Astrocyte (in vitro differentiated cells and primary cell): ENCODE data around the gene CEP63. TPM values are rescaled to one million over a fixed set of nuclear protein-coding genes. Genes with fewer than 3 reads are reported as not detected.

Experiments used
- DNase-seq: peaks from one replicate; pipeline ENCODE4 v3.0.0-alpha.2; 2010; ENCODE audit warnings: low read depth
- FAIRE-seq: peaks from 2 replicates; lab custom pipeline; 2011; peaks lifted over from hg19 to GRCh38; lab: Jason Lieb, UNC
- H2AFZ ChIP-seq: 2 replicates; pipeline ENCODE4 v1.6.0; 2012; ENCODE audit warnings: low read depth, low read length, inconsistent platforms
- H3K27ac ChIP-seq: 2 replicates; pipeline ENCODE4 v1.5.1; 2011; ENCODE audit warnings: low read depth, low read length, inconsistent platforms
- H3K27me3 ChIP-seq: 2 replicates; pipeline ENCODE4 v1.6.0; 2011; ENCODE audit warnings: low read length, inconsistent platforms; ENCODE audit not compliant: insufficient read depth
- H3K36me3 ChIP-seq: 2 replicates; pipeline ENCODE4 v1.5.1; 2011; ENCODE audit warnings: low read length, inconsistent platforms; ENCODE audit not compliant: insufficient read depth
- H3K4me1 ChIP-seq: 2 replicates; pipeline ENCODE4 v1.5.1; 2011; ENCODE audit warnings: low read length, inconsistent platforms; ENCODE audit not compliant: insufficient read depth
- H3K4me2 ChIP-seq: 2 replicates; pipeline ENCODE4 v1.6.0; 2012; ENCODE audit warnings: low read length, inconsistent platforms
- H3K4me3 ChIP-seq: 2 replicates; pipeline ENCODE4 v1.5.1; 2011; ENCODE audit warnings: low read depth, mild to moderate bottlenecking, low read length, inconsistent platforms; ENCODE audit not compliant: insufficient read depth
- H3K79me2 ChIP-seq: 2 replicates; pipeline ENCODE4 v1.6.0; 2012; ENCODE audit warnings: mild to moderate bottlenecking, low read length, inconsistent platforms; ENCODE audit not compliant: insufficient read depth
- H3K9ac ChIP-seq: 2 replicates; pipeline ENCODE4 v1.6.0; 2012; ENCODE audit warnings: mild to moderate bottlenecking, low read length, inconsistent platforms
- H3K9me3 ChIP-seq: 2 replicates; pipeline ENCODE4 v1.5.1; 2012; ENCODE audit warnings: low read depth, mild to moderate bottlenecking, low read length, inconsistent platforms; ENCODE audit not compliant: insufficient read depth
- H4K20me1 ChIP-seq: 2 replicates; pipeline ENCODE4 v1.6.0; 2012; ENCODE audit warnings: low read length, inconsistent platforms; ENCODE audit not compliant: insufficient read depth
- H3K27ac Mint-ChIP-seq: one replicate; pipeline ENCODE4 v1.8.0; 2021; ENCODE audit warnings: mild to moderate bottlenecking, mixed read lengths; ENCODE audit not compliant: unreplicated experiment
- H3K27me3 Mint-ChIP-seq: one replicate; pipeline ENCODE4 v1.8.0; 2021; ENCODE audit warnings: low read depth, mixed read lengths; ENCODE audit not compliant: unreplicated experiment
- H3K36me3 Mint-ChIP-seq: one replicate; pipeline ENCODE4 v1.8.0; 2021; ENCODE audit warnings: low read depth, mixed read lengths; ENCODE audit not compliant: unreplicated experiment
- H3K4me1 Mint-ChIP-seq: one replicate; pipeline ENCODE4 v1.8.0; 2021; ENCODE audit warnings: low read depth, mixed read lengths; ENCODE audit not compliant: unreplicated experiment
- H3K4me3 Mint-ChIP-seq: one replicate; pipeline ENCODE4 v1.8.0; 2021; ENCODE audit warnings: mild to moderate bottlenecking, moderate library complexity, mixed read lengths; ENCODE audit not compliant: unreplicated experiment
- H3K9me3 Mint-ChIP-seq: one replicate; pipeline ENCODE4 v1.8.0; 2021; ENCODE audit warnings: mild to moderate bottlenecking, mixed read lengths; ENCODE audit not compliant: unreplicated experiment
- EZH2 ChIP-seq: IDR thresholded peaks from 2 replicates; pipeline ENCODE4 v1.6.1; 2012; ENCODE audit warnings: mild to moderate bottlenecking, low read length, inconsistent platforms; ENCODE audit not compliant: insufficient read depth
- total RNA-seq: library from RNA; stranded (reverse); gene quantifications from 2 replicates; pipeline ENCODE4 v1.2.1, GENCODE V29; 2021
- TF ChIP-seq, protein P1 (sequence below): IDR thresholded peaks from 2 replicates; pipeline ENCODE4 v1.5.1; 2011; ENCODE audit warnings: low read depth, mild to moderate bottlenecking, inconsistent platforms, low read length, moderate library complexity; ENCODE audit not compliant: insufficient read depth

CEP63 gene
- total RNA-seq, 1 donor from 2014 or later = 21.3 TPM

DNA sequence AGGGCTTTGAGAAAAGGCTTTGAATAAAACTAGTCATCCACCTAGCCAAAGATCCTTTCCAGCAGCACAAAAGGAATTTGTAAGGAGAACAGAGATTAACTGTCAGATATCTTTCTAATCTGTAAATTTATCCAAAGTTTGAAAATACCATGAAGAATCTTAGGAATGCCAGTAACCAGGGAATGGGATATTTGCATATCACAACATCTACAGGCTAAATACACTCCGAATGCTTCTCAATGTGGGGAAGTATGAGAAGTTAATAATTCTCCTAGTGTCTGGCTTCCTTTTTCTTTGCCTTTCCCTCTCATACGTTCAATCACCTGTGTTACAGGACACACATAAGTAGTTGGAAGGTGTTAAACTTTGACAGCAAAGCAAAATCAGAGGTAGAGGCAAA is 7.9 kb upstream of the CEP63 start:
- TF ChIP-seq, protein P1, sequence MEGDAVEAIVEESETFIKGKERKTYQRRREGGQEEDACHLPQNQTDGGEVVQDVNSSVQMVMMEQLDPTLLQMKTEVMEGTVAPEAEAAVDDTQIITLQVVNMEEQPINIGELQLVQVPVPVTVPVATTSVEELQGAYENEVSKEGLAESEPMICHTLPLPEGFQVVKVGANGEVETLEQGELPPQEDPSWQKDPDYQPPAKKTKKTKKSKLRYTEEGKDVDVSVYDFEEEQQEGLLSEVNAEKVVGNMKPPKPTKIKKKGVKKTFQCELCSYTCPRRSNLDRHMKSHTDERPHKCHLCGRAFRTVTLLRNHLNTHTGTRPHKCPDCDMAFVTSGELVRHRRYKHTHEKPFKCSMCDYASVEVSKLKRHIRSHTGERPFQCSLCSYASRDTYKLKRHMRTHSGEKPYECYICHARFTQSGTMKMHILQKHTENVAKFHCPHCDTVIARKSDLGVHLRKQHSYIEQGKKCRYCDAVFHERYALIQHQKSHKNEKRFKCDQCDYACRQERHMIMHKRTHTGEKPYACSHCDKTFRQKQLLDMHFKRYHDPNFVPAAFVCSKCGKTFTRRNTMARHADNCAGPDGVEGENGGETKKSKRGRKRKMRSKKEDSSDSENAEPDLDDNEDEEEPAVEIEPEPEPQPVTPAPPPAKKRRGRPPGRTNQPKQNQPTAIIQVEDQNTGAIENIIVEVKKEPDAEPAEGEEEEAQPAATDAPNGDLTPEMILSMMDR = no peak
- TF ChIP-seq EZH2 = no peak
- no peaks in the 10 kb centered on the region for H3K9me3 Mint-ChIP-seq
- peak overlapping the region; percentile 63 for H3K27ac ChIP-seq
- no peak overlapping the region for H3K4me3 ChIP-seq
- no peaks in the 10 kb centered on the region for H3K27me3 Mint-ChIP-seq
- H3K9ac ChIP-seq = peak overlapping the region; percentile 60
- H3K4me3 Mint-ChIP-seq = no peak overlapping the region
- no peaks in the 10 kb centered on the region for H3K9me3 ChIP-seq
- H3K36me3 Mint-ChIP-seq = peaks cover 7% of the 10 kb centered on the region
- H3K4me1 Mint-ChIP-seq = peaks cover 43% of the 10 kb centered on the region
- peaks cover 29% of the 10 kb centered on the region for H3K4me1 ChIP-seq
- H3K79me2 ChIP-seq = peaks cover 22% of the 10 kb centered on the region
- no peaks in the 10 kb centered on the region for H3K27me3 ChIP-seq
- no peaks in the 10 kb centered on the region for H4K20me1 ChIP-seq
- peak overlapping the region; percentile 77 for H3K27ac Mint-ChIP-seq
- peak overlapping the region; percentile 31 for H3K4me2 ChIP-seq
- DNase-seq (peak; percentile 65), FAIRE-seq (peak; percentile 76)
- H2AFZ ChIP-seq = no peak overlapping the region
- peaks cover 29% of the 10 kb centered on the region for H3K36me3 ChIP-seq

- H3K9me3 ChIP-seq = no peaks in the 10 kb centered on the region
- H3K27ac ChIP-seq = no peak overlapping the region
- H3K36me3 ChIP-seq = peaks cover 29% of the 10 kb centered on the region
- no peaks in the 10 kb centered on the region for H3K27me3 ChIP-seq
- H3K9ac ChIP-seq = no peak overlapping the region
- H3K79me2 ChIP-seq = peaks cover 38% of the 10 kb centered on the region
- peaks cover 48% of the 10 kb centered on the region for H3K4me1 ChIP-seq
- no peak overlapping the region for H3K4me2 ChIP-seq
- DNase-seq (no peak), FAIRE-seq (no peak)
- Mint-ChIP-seq H3K27ac (no peak overlapping the region), H3K36me3 (peaks cover 7% of the 10 kb centered on the region), H3K4me3 (no peak overlapping the region), H3K9me3 (peaks cover 2% of the 10 kb centered on the region), H3K27me3 (no peaks in the 10 kb centered on the region), H3K4me1 (peaks cover 51% of the 10 kb centered on the region)
- H4K20me1 ChIP-seq = no peaks in the 10 kb centered on the region
- no peak overlapping the region for H2AFZ ChIP-seq
- no peak overlapping the region for H3K4me3 ChIP-seq
- TF ChIP-seq EZH2 = no peak
- TF ChIP-seq, protein P1 = no peak
Observed at GRCh38 chr3:134480546-134480945, 5.3 kb upstream of the CEP63 start.

DNA sequence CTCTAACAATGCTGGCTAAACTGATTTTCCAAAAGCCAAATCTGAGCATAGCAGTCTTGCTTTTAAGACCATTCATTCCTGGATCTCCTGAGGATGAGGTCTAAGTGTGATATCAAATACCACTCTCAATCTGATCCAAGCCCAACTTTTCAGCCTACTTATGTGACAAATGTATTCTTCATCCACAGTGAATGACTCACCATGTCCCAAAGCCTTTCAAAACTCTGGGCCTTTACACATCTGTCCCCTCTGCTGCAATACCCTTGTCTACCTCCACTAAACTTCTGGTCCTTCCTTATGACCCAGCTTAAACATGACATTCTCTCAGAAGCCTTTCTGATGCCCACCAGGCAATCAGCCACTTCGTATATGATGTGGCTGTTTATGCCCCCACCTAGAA is 4.7 kb upstream of the CEP63 start:
- no peak overlapping the region for H3K9ac ChIP-seq
- Mint-ChIP-seq H3K27me3 (no peaks in the 10 kb centered on the region), H3K27ac (no peak overlapping the region)

More for the DNA sequence above, 4.7 kb upstream of the CEP63 start:
- FAIRE-seq (no peak), DNase-seq (no peak)
- no peaks in the 10 kb centered on the region for H3K27me3 ChIP-seq
- H3K4me2 ChIP-seq = no peak overlapping the region
- no peaks in the 10 kb centered on the region for H3K9me3 ChIP-seq
- peaks cover 47% of the 10 kb centered on the region for H3K4me1 ChIP-seq
- H3K36me3 ChIP-seq = peaks cover 29% of the 10 kb centered on the region
- no peak overlapping the region for H3K4me3 ChIP-seq
- H3K27ac ChIP-seq = peak overlapping the region; percentile 0
- H3K36me3 Mint-ChIP-seq = peaks cover 5% of the 10 kb centered on the region
- H3K4me1 Mint-ChIP-seq = peaks cover 49% of the 10 kb centered on the region
- peaks cover 2% of the 10 kb centered on the region for H3K9me3 Mint-ChIP-seq
- H3K4me3 Mint-ChIP-seq = no peak overlapping the region
- TF ChIP-seq, protein P1 = no peak
- no peak for TF ChIP-seq EZH2
- H4K20me1 ChIP-seq = no peaks in the 10 kb centered on the region
- H3K79me2 ChIP-seq = peaks cover 40% of the 10 kb centered on the region
- H2AFZ ChIP-seq = no peak overlapping the region
